Vagina (tissue), 2 donors: ENCODE results near the gene SGIP1. TPM values are rescaled to one million over a fixed set of nuclear protein-coding genes. Genes with fewer than 3 reads are reported as not detected.

Source experiments
- DNase-seq, 2 donors: peaks; one replicate each; pipeline ENCODE4 v3.0.0-alpha.2; 2017; ENCODE audit errors: extremely low spot score in 2 of 2
- H3K27ac ChIP-seq: fragments of 200-600 bp; sonication (generic); one replicate; pipeline ENCODE4 v1.5.1; 2019
- H3K27me3 ChIP-seq: fragments of 200-600 bp; sonication (generic); one replicate; pipeline ENCODE4 v1.5.1; 2019
- H3K36me3 ChIP-seq, 2 donors: fragments of 200-600 bp; sonication (generic); one replicate each; pipeline ENCODE4 v1.5.1; 2017 to 2019
- H3K4me1 ChIP-seq: fragments of 200-600 bp; sonication (generic); one replicate; pipeline ENCODE4 v1.5.1; 2019
- H3K4me3 ChIP-seq, 2 donors: fragments of 200-600 bp; sonication (generic); 1 replicate in 1 of 2; 2 replicates in 1 of 2; pipeline ENCODE4 v1.5.1; 2016 to 2019
- H3K9me3 ChIP-seq: fragments of 200-600 bp; sonication (generic); one replicate; pipeline ENCODE4 v1.5.1; 2019
- CTCF ChIP-seq, 3 experiments: fragments of 450-650 bp in 2 of 3; fragments of 200-600 bp in 1 of 3; sonication (generic) in 1 of 3; IDR thresholded peaks; one replicate each; pipeline ENCODE4 v1.5.1; 2017 to 2019; ENCODE audit warnings: antibody characterized with exemption in 3 of 3, mild to moderate bottlenecking in 2 of 3, moderate library complexity in 2 of 3
- POLR2A ChIP-seq, 2 donors: fragments of 450-650 bp; IDR thresholded peaks; one replicate each; pipeline ENCODE4 v1.6.1; 2017; ENCODE audit warnings: antibody characterized with exemption in 2 of 2, mild to moderate bottlenecking in 2 of 2, moderate library complexity in 2 of 2
- POLR2AphosphoS5 ChIP-seq, 2 donors: sonication (generic); formaldehyde crosslinking; IDR thresholded peaks; one replicate each; pipeline ENCODE4 v1.9.0; 2017; ENCODE audit warnings: antibody characterized with exemption in 2 of 2, mild to moderate bottlenecking in 2 of 2, low read depth in 1 of 2; ENCODE audit not compliant: insufficient read depth in 1 of 2
- intact Hi-C: fragments of 100-400 bp; cut with DNase I; formaldehyde crosslinking; loops from one replicate; pipeline ENCODE4 v1.15.1; 2023
- total RNA-seq: library from RNA; depleted of rRNA; stranded (reverse); fragments of >200 nt; gene quantifications from one replicate; pipeline ENCODE4 v1.2.3, GENCODE V29; 2016

Gene SGIP1
- total RNA-seq, 1 donor from 2014 or later, result 14.0 TPM

GRCh38 chr1:66695116-66695515 lies 161.2 kb downstream of the SGIP1 start:
- Histone ChIP-seq H3K4me3 (no peak overlapping the region), H3K9me3 (no peaks in the 10 kb centered on the region), H3K36me3 (no peaks in the 10 kb centered on the region), H3K27ac (no peak overlapping the region), H3K27me3 (no peaks in the 10 kb centered on the region), H3K4me1 (no peaks in the 10 kb centered on the region)
- intact Hi-C loops, result loop anchor here (5.0 kb wide), 1 partner anchor 1742 kb away; no protein-coding TSS in a partner anchor
- no peak for DNase-seq
- TF ChIP-seq POLR2A (IDR thresholded peaks at IDR 0.05), result no peak
- no peak for TF ChIP-seq POLR2AphosphoS5 (IDR thresholded peaks at IDR 0.05; ENCODE audit: insufficient read depth in 1 of 2, low read depth in 1 of 2)
- TF ChIP-seq CTCF (IDR thresholded peaks at IDR 0.05), result no peak

- Histone ChIP-seq H3K27me3 (no peaks in the 10 kb centered on the region), H3K4me3 (no peak overlapping the region), H3K36me3 (no peaks in the 10 kb centered on the region), H3K27ac (no peak overlapping the region), H3K4me1 (no peaks in the 10 kb centered on the region), H3K9me3 (no peaks in the 10 kb centered on the region)
- TF ChIP-seq CTCF (IDR thresholded peaks at IDR 0.05) (no peak), POLR2A (IDR thresholded peaks at IDR 0.05) (no peak), POLR2AphosphoS5 (IDR thresholded peaks at IDR 0.05; ENCODE audit: insufficient read depth in 1 of 2, low read depth in 1 of 2) (no peak)
- no peak for DNase-seq
- intact Hi-C loops, result loop anchor here (5.0 kb wide), 1 partner anchor 1741 kb away; no protein-coding TSS in a partner anchor
These were observed 162.8 kb downstream of the SGIP1 start for GRCh38 chr1:66696771-66697170.

GRCh38 chr1:66699213-66699612 lies 165.3 kb downstream of the SGIP1 start:
- Histone ChIP-seq H3K9me3 (no peaks in the 10 kb centered on the region), H3K36me3 (no peaks in the 10 kb centered on the region), H3K27ac (no peak overlapping the region), H3K27me3 (no peaks in the 10 kb centered on the region), H3K4me3 (no peak overlapping the region), H3K4me1 (no peaks in the 10 kb centered on the region)
- TF ChIP-seq POLR2A (IDR thresholded peaks at IDR 0.05) (no peak), POLR2AphosphoS5 (IDR thresholded peaks at IDR 0.05; ENCODE audit: insufficient read depth in 1 of 2, low read depth in 1 of 2) (no peak), CTCF (IDR thresholded peaks at IDR 0.05) (no peak)
- intact Hi-C loops, result loop anchor here (5.0 kb wide), 1 partner anchor 1738 kb away; no protein-coding TSS in a partner anchor
- no peak for DNase-seq

- no peak for DNase-seq
- no peak for TF ChIP-seq CTCF (IDR thresholded peaks at IDR 0.05)
- no peak for TF ChIP-seq POLR2AphosphoS5 (IDR thresholded peaks at IDR 0.05; ENCODE audit: insufficient read depth in 1 of 2, low read depth in 1 of 2)
- no peak for TF ChIP-seq POLR2A (IDR thresholded peaks at IDR 0.05)
- Histone ChIP-seq H3K27ac (peak overlapping the region; percentile 4), H3K4me1 (no peaks in the 10 kb centered on the region), H3K4me3 (no peak overlapping the region), H3K9me3 (no peaks in the 10 kb centered on the region), H3K36me3 (no peaks in the 10 kb centered on the region), H3K27me3 (no peaks in the 10 kb centered on the region)
- intact Hi-C loops, result no loop called here
These were observed 170.4 kb downstream of the SGIP1 start for GRCh38 chr1:66704177-66704875.

GRCh38 chr1:66705110-66705509 lies 171.2 kb downstream of the SGIP1 start:
- H3K9me3 ChIP-seq, result no peaks in the 10 kb centered on the region
- H3K4me3 ChIP-seq, result no peak overlapping the region
- TF ChIP-seq POLR2AphosphoS5 (IDR thresholded peaks at IDR 0.05; ENCODE audit: insufficient read depth in 1 of 2, low read depth in 1 of 2) (no peak), POLR2A (IDR thresholded peaks at IDR 0.05) (no peak), CTCF (IDR thresholded peaks at IDR 0.05) (no peak)
- no peaks in the 10 kb centered on the region for H3K27me3 ChIP-seq
- H3K27ac ChIP-seq, result peak overlapping the region; percentile 33
- DNase-seq, result no peak
- no peaks in the 10 kb centered on the region for H3K4me1 ChIP-seq
- H3K36me3 ChIP-seq, result no peaks in the 10 kb centered on the region
- intact Hi-C loops, result no loop called here
